ENCODE results near the gene CFL2.

GRCh38 chr14:34662561-34663088 is 51.8 kb downstream of the CFL2 start:
- TF ChIP-seq POLR2A (IDR thresholded peaks at IDR 0.05), result no peak
- TF ChIP-seq, protein P1, sequence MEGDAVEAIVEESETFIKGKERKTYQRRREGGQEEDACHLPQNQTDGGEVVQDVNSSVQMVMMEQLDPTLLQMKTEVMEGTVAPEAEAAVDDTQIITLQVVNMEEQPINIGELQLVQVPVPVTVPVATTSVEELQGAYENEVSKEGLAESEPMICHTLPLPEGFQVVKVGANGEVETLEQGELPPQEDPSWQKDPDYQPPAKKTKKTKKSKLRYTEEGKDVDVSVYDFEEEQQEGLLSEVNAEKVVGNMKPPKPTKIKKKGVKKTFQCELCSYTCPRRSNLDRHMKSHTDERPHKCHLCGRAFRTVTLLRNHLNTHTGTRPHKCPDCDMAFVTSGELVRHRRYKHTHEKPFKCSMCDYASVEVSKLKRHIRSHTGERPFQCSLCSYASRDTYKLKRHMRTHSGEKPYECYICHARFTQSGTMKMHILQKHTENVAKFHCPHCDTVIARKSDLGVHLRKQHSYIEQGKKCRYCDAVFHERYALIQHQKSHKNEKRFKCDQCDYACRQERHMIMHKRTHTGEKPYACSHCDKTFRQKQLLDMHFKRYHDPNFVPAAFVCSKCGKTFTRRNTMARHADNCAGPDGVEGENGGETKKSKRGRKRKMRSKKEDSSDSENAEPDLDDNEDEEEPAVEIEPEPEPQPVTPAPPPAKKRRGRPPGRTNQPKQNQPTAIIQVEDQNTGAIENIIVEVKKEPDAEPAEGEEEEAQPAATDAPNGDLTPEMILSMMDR (IDR thresholded peaks at IDR 0.05), result no peak
